Epithelial cell of prostate (primary cell): ENCODE results near the gene ABCA4.

Experiments
- DNase-seq: peaks from one replicate; pipeline ENCODE4 v3.0.0-alpha.2; 2011; ENCODE audit warnings: low read depth, low spot score
- H3K27ac ChIP-seq: fragments of 450-650 bp; 2 replicates; pipeline ENCODE4 v1.5.1; 2017; ENCODE audit warnings: mild to moderate bottlenecking

Gene ABCA4

DNA sequence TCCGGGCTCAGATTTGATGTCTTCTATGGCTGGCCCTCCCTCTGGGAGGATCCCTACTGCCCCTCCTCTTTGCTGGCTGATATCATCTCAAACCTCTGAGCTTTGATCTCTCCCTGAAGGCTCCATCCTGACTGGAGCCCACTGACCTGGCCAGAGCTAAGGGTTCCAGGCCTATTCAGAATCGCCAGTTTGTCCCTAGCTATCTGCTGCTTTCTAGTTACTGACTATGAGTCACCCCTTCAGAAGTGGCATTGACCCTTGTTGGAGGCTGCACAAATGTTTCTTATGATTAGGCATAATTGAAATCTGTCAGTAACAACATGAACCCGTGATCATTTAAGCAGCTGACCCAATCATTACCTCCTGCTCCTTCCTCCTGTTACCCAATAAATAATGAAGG lies 87.1 kb downstream of the ABCA4 start:
- H3K27ac ChIP-seq = no peak overlapping the region
- DNase-seq = no peak

- DNase-seq = no peak
- H3K27ac ChIP-seq = no peak overlapping the region
These were observed 88.3 kb downstream of the ABCA4 start for GRCh38 chr1:94032637-94033036.

DNA sequence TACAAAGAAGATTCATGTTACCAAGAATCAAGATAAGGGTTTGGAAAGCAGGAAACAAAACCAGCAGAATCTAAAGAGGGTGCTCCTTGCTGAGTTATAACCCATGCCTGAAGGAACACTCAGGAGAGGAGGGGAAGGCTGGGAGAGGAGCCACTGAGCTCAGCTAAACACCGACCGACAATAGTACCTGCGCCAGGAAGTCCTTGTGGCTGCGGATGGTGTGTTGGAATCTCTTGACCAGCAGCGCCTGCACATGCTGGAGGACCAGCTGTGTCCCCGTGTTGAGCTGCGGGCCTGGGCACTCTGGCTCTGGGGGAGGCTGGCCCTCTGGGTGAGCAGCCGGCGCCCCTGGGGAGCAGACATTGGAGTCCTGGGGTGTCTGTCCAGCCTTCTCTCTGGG lies 89.4 kb downstream of the ABCA4 start:
- DNase-seq = no peak
- H3K27ac ChIP-seq = no peak overlapping the region

DNA sequence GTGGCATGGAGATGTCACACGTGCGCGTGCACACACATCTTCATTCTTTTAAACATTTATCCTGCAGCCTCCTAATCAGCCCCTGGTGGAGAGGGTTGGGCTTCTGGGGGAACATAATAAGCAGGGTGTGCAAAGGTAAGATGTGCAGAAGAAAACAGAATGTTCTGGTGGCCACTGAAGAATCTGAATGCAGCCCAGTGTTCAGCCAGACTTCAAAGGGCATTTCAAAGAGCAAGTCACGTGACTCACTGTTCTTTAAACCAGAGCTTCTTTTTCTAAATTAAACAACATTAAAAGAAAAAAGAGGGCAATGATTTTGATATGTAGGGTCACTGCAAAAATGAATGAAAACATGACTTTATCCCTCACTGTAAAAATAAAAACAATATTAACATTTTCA lies 89.8 kb downstream of the ABCA4 start:
- H3K27ac ChIP-seq = no peak overlapping the region
- DNase-seq = no peak

DNA sequence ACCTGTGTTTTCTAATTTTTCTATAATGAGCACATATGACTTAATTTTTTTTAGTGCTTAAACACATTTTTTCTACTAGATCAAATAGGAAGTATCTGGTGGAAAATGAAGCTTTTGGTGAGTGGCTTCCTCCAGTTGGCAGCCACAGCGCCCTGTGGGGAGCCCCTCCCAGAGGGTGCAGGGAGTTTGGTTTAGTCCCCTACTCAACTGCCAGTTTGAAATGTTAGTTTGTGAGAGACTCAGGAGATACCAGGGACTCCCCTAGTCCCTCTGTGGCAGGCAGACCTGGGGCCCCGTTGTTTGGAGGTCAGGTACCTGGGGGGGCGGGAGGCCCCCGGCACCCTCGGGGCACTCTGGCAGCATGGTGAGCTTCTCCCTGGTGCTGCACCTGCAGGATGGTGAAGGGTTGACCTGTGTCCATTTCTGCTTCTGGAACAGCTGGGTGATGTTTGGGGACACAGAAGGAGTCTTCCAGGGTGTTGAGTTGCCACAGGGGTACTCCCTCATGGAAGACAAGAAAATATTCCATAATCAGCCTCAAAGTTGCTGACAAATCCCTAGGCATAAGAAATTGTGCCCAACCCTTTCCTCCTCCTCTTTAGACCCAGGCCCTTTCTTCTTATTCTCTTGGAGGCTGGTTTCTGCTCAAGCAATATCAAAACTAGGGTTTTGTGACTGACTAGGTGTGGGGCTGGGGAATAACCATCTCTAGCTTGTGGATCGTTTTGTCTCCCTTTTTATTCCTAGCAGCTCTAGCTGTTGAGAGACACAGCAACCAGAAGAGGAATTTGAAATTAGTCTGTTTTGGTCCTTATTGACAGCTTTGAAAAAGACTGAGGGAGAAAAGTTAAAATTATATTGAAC lies 91.6 kb downstream of the ABCA4 start:
- no peak overlapping the region for H3K27ac ChIP-seq
- no peak for DNase-seq

GRCh38 chr1:94027721-94028515 lies 93.0 kb downstream of the ABCA4 start:
- no peak for DNase-seq
- H3K27ac ChIP-seq = no peak overlapping the region

DNA sequence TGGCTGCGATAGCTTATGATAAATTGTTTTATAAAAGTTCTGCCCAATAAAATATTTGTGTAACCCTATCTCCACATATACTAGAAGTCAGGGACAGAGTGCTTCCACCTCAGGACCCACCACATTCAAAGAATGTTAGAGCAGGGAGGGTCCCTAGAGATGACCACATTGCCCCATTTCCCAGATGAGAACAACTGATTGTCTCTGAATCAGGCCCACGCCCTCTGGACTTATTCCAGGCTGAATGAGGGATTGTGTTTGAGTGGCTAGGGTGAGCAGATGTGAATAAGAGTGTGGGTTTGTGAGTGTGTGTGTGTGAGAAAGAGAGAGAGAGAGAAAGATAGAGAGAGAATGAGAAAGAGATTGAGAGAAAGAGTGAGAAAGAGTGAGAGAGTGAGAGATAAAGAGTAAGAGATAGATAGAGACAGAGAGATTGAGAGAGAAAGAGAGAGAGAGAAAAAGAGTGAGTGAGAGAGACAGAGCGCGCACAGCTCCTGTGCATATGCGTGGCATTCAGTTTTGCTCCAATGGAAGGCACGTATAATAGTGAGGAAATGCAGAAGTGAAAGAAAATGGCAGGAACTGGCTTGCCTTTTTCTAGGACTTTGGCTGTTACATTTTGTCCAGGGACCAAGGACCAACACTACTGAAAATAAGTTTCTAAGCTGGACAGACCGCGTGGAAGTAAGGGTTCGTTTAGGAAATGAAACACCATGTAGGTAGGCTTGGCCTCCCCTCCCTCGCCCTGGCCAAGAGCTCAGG lies 94.1 kb downstream of the ABCA4 start:
- H3K27ac ChIP-seq = no peak overlapping the region
- no peak for DNase-seq

GRCh38 chr1:94025383-94026340 lies 95.3 kb downstream of the ABCA4 start:
- H3K27ac ChIP-seq = no peak overlapping the region
- no peak for DNase-seq

- DNase-seq = no peak
- H3K27ac ChIP-seq = no peak overlapping the region
These were observed 96.7 kb downstream of the ABCA4 start for GRCh38 chr1:94024104-94024792.

- peak overlapping the region; percentile 56 for H3K27ac ChIP-seq
- peak; percentile 89 for DNase-seq
These were observed 98.3 kb downstream of the ABCA4 start for GRCh38 chr1:94022471-94023189.

- peak overlapping the region; percentile 56 for H3K27ac ChIP-seq
- no peak for DNase-seq
These were observed 100.0 kb downstream of the ABCA4 start for GRCh38 chr1:94020764-94021579.

DNA sequence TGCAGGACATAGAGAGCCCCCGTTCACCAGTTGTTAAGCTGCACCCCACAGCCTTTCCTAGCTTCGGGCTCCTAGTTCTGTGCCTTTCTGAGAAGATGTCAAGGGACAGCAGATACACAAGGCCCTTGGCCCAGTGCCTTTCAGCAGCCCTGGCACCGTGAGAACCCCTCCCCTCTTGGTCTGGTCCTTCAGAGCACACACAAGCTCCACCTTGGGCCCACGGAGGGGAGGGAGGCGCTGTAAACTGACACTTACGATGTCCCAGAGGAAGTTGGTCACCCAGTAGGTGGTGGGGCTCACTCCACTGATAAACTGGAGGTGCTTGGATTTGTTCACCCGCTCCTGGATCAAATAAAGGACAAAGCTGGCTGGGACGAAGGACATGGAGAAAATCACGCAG lies 101.6 kb downstream of the ABCA4 start:
- no peak overlapping the region for H3K27ac ChIP-seq
- DNase-seq = no peak

DNA sequence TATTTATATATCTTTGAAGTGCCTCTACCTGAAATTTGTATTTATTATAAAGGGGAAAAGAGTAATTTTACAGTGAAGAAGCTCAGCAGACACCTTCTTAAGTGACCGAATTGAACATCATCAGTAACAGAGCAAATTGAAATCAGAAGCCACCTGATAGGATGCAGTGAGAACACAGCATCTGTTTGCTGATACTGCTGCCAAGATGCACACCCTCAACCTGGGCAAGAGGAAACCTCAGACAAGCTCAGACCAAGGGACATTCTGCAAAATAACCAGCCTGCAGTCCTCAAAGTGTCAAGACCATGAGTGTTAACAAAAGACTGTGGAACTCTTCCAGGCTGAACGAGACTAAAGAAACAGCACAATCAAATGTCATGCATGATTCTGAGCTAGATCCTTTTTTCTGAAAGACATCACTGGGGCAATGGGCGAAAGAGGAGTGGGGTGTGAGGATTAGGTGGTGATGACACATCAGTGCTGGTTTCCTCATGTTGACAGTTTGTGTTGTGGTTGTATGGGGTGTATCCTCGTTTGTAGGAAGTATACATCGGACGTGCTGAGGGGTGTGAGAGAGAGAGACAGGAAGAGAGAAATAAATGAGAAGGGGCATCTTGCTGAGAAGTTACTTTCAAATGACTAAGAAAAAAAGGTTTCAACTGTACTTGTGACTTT lies 103.7 kb downstream of the ABCA4 start:
- H3K27ac ChIP-seq = peak overlapping the region; percentile 47
- peak; percentile 41 for DNase-seq

DNA sequence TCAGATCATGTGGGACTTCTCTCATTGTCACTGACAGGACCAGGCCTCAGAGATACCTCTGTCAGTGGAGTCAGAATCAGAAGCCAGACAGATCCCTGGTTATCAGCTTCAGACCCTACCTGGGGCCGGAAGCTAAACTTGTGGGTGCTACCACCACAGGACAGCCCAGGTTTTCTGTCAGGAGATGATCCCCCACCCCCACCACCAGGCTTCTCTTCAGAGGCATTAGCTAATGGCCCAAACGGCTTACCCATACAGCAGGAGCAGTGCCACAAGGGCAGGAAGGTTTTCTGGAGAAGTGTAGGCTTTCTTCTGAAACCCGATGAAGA lies 105.5 kb downstream of the ABCA4 start:
- H3K27ac ChIP-seq = peak overlapping the region; percentile 21
- no peak for DNase-seq

GRCh38 chr1:94014635-94015488 lies 106.1 kb downstream of the ABCA4 start:
- peak overlapping the region; percentile 21 for H3K27ac ChIP-seq
- no peak for DNase-seq

GRCh38 chr1:94014087-94014486 lies 106.9 kb downstream of the ABCA4 start:
- no peak for DNase-seq
- H3K27ac ChIP-seq = no peak overlapping the region
